ENCODE results near the gene CHST15.

DNA sequence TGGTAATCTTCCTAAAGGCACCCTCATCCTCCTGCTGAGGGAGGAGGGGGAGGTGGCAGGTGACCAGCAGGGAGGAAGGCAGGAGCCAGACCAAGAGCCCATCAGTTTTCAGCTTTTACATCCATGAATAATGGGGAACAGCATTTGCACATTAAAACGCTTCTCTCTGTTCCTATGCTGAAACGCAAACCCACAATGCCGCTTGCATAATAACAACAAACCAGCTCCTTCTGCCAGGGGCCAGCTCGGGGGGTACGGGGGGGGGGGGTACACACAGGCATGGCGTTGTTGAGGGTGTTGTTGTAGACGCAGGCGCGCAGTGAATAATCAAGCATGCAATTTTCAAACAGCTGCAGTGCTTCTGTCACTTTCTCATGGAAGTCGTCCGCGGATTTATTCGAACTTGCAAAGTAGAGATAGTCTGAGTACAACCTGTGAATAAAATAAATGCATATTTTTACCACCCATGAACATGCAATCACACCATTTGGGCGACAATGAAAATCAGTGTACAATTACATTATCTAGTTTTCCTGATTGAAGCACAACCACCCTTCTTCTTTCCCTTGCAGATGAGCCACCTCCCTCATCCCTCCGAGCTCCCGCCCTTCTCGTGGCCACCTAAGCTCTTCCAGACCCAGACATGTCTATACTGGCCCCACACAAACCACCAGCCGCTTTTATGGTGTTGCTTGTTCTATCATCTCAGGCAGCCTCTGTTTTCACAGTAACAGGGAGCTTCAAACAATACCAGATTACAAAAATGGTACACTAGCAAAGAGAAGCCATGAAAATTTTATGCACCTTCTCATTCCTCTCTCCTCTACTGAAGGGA, 72.2 kb downstream of the CHST15 start:
- TF ChIP-seq POLR2AphosphoS5 (IDR thresholded peaks at IDR 0.05) (no peak), CTCF (IDR thresholded peaks at IDR 0.05) (no peak)
